Endodermal cell (in vitro differentiated cells): ENCODE measurements around the gene C9orf50. TPM values are rescaled to one million over a fixed set of nuclear protein-coding genes. Genes with fewer than 3 reads are reported as not detected.
A peak's percentile ranks its signal among the peaks of the same experiment; 100 is the strongest.

Source experiments
- DNase-seq: peaks from one replicate; pipeline ENCODE4 v3.0.0-alpha.2; 2017
- H3K27ac ChIP-seq: 2 replicates; pipeline ENCODE4 v1.5.1; 2013; ENCODE audit warnings: mild to moderate bottlenecking, low read depth, low read length, moderate library complexity
- H3K27me3 ChIP-seq: 2 replicates; pipeline ENCODE4 v1.6.1; 2013; ENCODE audit warnings: mild to moderate bottlenecking, low read length, moderate library complexity; ENCODE audit not compliant: insufficient read depth, control insufficient read depth, poor library complexity, severe bottlenecking
- H3K36me3 ChIP-seq: 2 replicates; pipeline ENCODE4 v1.7.0; 2013; ENCODE audit warnings: mild to moderate bottlenecking, low read length, moderate library complexity; ENCODE audit not compliant: control insufficient read depth, insufficient read depth
- H3K4me1 ChIP-seq: one replicate; pipeline ENCODE4 v1.7.0; 2013; ENCODE audit warnings: low read length; ENCODE audit not compliant: control insufficient read depth, insufficient read depth
- H3K4me3 ChIP-seq: 2 replicates; pipeline ENCODE4 v1.5.1; 2013; ENCODE audit warnings: mild to moderate bottlenecking, low read length, moderate library complexity
- H3K9ac ChIP-seq: 2 replicates; pipeline ENCODE4 v1.6.1; 2013; ENCODE audit warnings: mild to moderate bottlenecking, low read length, moderate library complexity; ENCODE audit not compliant: poor library complexity, severe bottlenecking; ENCODE audit errors: extremely low read depth
- H3K9me3 ChIP-seq: 2 replicates; pipeline ENCODE4 v1.6.1; 2013; ENCODE audit warnings: mild to moderate bottlenecking, low read length, moderate library complexity; ENCODE audit not compliant: control insufficient read depth
- H3K27ac Mint-ChIP-seq: 2 replicates; pipeline ENCODE4 v1.8.0; 2020; ENCODE audit warnings: mixed read lengths
- H3K27me3 Mint-ChIP-seq: 2 replicates; pipeline ENCODE4 v1.8.0; 2021; ENCODE audit warnings: mild to moderate bottlenecking, mixed read lengths; ENCODE audit not compliant: insufficient read depth
- H3K36me3 Mint-ChIP-seq: 2 replicates; pipeline ENCODE4 v1.8.0; 2020; ENCODE audit warnings: low read depth, mixed read lengths
- H3K4me1 Mint-ChIP-seq: 2 replicates; pipeline ENCODE4 v1.8.0; 2020; ENCODE audit warnings: mixed read lengths
- H3K4me3 Mint-ChIP-seq: 2 replicates; pipeline ENCODE4 v1.8.0; 2020; ENCODE audit warnings: mild to moderate bottlenecking, moderate library complexity, mixed read lengths
- H3K9me3 Mint-ChIP-seq: 2 replicates; pipeline ENCODE4 v1.8.0; 2020; ENCODE audit warnings: mild to moderate bottlenecking, mixed read lengths
- CTCF ChIP-seq: fragments of 200-600 bp; sonication (generic); conservative IDR thresholded peaks from 2 replicates; pipeline ENCODE4 v1.5.0; 2021; ENCODE audit warnings: antibody characterized with exemption, mild to moderate bottlenecking
- WGBS, 2 experiments: methylation state at CpG; one replicate each; pipeline versions ENCODE4 v1.1.5 to v1.1.7; 2013; ENCODE audit warnings: missing lambda C conversion rate in 2 of 2, mixed read lengths in 1 of 2; ENCODE audit not compliant: insufficient coverage in 1 of 2, insufficient read length in 1 of 2; 5-methylcytosine and 5-hydroxymethylcytosine counted together
- total RNA-seq, 2 donors: library from RNA; stranded (reverse); fragmentation: NEBNext Ultra II Directional in 1 of 2; extraction: Animal tissue kit (Norgen Biotek cat#: 25700) in 1 of 2; gene quantifications; 2 replicates in 1 of 2; 3 replicates in 1 of 2; pipeline ENCODE4 v1.2.1, GENCODE V29; 2021

The C9orf50 gene
- total RNA-seq, 2 donors from 2014 or later = not detected

GRCh38 chr9:129570450-129571297 lies 50.2 kb downstream of the C9orf50 start:
- no peak overlapping the region for H3K4me3 Mint-ChIP-seq
- H3K9me3 ChIP-seq = no peaks in the 10 kb centered on the region
- H3K27me3 ChIP-seq = no peaks in the 10 kb centered on the region
- no peak overlapping the region for H3K4me3 ChIP-seq
- WGBS, 2 experiments = 60 to 82% methylated on average over 2 to 14 of the region's 14 CpGs
- peak overlapping the region; percentile 82 for H3K27ac Mint-ChIP-seq
- H3K9me3 Mint-ChIP-seq = peaks cover 11% of the 10 kb centered on the region
- H3K4me1 Mint-ChIP-seq = peaks cover 16% of the 10 kb centered on the region
- DNase-seq = peak; percentile 75
- H3K36me3 Mint-ChIP-seq = no peaks in the 10 kb centered on the region
- no peaks in the 10 kb centered on the region for H3K36me3 ChIP-seq
- H3K27me3 Mint-ChIP-seq = peaks cover 6% of the 10 kb centered on the region
- TF ChIP-seq CTCF = no peak
- H3K4me1 ChIP-seq = peaks cover 6% of the 10 kb centered on the region
- H3K27ac ChIP-seq = peak overlapping the region; percentile 49
- no peak overlapping the region for H3K9ac ChIP-seq

GRCh38 chr9:129569502-129570449 lies 51.1 kb downstream of the C9orf50 start:
- H3K4me1 ChIP-seq = peaks cover 6% of the 10 kb centered on the region
- Mint-ChIP-seq H3K4me1 (peaks cover 16% of the 10 kb centered on the region), H3K27ac (peak overlapping the region; percentile 76), H3K36me3 (no peaks in the 10 kb centered on the region), H3K9me3 (peaks cover 11% of the 10 kb centered on the region), H3K4me3 (peak overlapping the region; percentile 69), H3K27me3 (peaks cover 7% of the 10 kb centered on the region)
- no peaks in the 10 kb centered on the region for H3K27me3 ChIP-seq
- H3K27ac ChIP-seq = peak overlapping the region; percentile 37
- TF ChIP-seq CTCF = peak; percentile 73
- H3K9me3 ChIP-seq = no peaks in the 10 kb centered on the region
- H3K36me3 ChIP-seq = no peaks in the 10 kb centered on the region
- WGBS, 2 experiments = 68 to 75% methylated on average over 5 to 9 of the region's 9 CpGs
- no peak overlapping the region for H3K9ac ChIP-seq
- H3K4me3 ChIP-seq = no peak overlapping the region
- peak; percentile 82 for DNase-seq
